Prostate gland (tissue), 2 donors: Measurements from ENCODE around the gene QSER1. TPM values are rescaled to one million over a fixed set of nuclear protein-coding genes. Genes with fewer than 3 reads are reported as not detected.

ENCODE experiments used
- DNase-seq: peaks from one replicate; pipeline ENCODE4 v3.0.0-alpha.2; 2019; ENCODE audit warnings: low spot score
- H3K27ac ChIP-seq, 2 donors: fragments of 200-600 bp; sonication (generic); 2 replicates each; pipeline ENCODE4 v1.5.1; 2017 to 2019
- H3K27me3 ChIP-seq: fragments of 200-600 bp; sonication (generic); replicated peaks from 2 replicates; pipeline ENCODE4 v1.5.1; 2019; ENCODE audit not compliant: insufficient read depth
- H3K36me3 ChIP-seq, 2 donors: fragments of 200-600 bp; sonication (generic); 1 replicate in 1 of 2; 2 replicates in 1 of 2; pipeline versions ENCODE4 v1.5.1 to v1.8.1; 2017 to 2019
- H3K4me1 ChIP-seq: fragments of 200-600 bp; sonication (generic); replicated peaks from 2 replicates; pipeline ENCODE4 v1.5.1; 2019
- H3K4me3 ChIP-seq, 2 donors: fragments of 200-600 bp; sonication (generic); 2 replicates each; pipeline ENCODE4 v1.5.1; 2017 to 2019
- H3K9me3 ChIP-seq: fragments of 200-600 bp; sonication (generic); 2 replicates; pipeline ENCODE4 v1.5.1; 2017
- POLR2A ChIP-seq: fragments of 450-650 bp; IDR thresholded peaks from one replicate; pipeline ENCODE4 v1.6.1; 2016; ENCODE audit warnings: antibody characterized with exemption, mild to moderate bottlenecking
- POLR2AphosphoS5 ChIP-seq: sonication (generic); formaldehyde crosslinking; IDR thresholded peaks from one replicate; pipeline ENCODE4 v1.6.1; 2017; ENCODE audit warnings: antibody characterized with exemption
- WGBS: methylation state at CpG from one replicate; pipeline ENCODE4 v1.1.5; 2018; 5-methylcytosine and 5-hydroxymethylcytosine counted together
- intact Hi-C: fragments of 100-400 bp; cut with DNase I; formaldehyde crosslinking; loops from one replicate; pipeline ENCODE4 v1.14.2; 2022
- total RNA-seq, 2 donors: library from RNA; depleted of rRNA; stranded (reverse); fragments of >200 nt; gene quantifications; one replicate each; pipeline ENCODE4 v1.1.0, GENCODE V29; 2016
- TF ChIP-seq, protein P1 (sequence below), 4 experiments: fragments of 200-600 bp in 2 of 4; fragments of 450-650 bp in 2 of 4; sonication (generic) in 2 of 4; IDR thresholded peaks; 1 replicate in 3 of 4; 2 replicates in 1 of 4; pipeline ENCODE4 v1.5.1; 2016 to 2019; ENCODE audit warnings: antibody characterized with exemption in 4 of 4, mild to moderate bottlenecking in 2 of 4, moderate library complexity in 2 of 4

QSER1 gene
- total RNA-seq, 2 donors from 2014 or later = 15.8 to 25.5 TPM

DNA sequence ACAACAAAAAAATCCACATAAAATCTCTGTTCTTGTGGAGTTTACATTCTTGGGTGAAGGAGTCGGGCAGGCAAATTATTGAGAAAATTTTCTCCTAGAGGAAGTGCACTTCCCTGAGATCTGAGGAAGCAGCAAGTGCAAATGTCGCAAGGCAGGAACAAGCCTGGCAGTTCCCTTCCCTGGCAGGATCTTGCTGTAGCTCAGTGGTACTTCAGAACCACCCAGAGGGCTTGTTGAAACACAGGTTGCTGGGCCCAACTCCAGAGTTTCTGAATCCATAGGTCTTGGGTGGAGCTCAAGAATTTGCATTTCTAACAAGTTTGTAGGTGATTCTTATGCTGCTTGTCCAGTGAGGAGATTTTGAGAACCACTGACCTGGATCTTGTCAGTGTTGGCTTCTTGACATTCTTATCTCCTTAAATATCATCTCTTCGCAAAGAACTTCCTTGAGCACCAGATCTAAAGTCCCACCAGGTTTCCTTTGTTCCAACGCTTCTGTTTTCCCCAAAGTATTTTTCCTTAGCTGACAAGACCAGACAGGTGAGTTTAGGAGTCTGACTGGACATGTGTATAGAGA lies 9.6 kb downstream of the QSER1 start:
- TF ChIP-seq, protein P1, sequence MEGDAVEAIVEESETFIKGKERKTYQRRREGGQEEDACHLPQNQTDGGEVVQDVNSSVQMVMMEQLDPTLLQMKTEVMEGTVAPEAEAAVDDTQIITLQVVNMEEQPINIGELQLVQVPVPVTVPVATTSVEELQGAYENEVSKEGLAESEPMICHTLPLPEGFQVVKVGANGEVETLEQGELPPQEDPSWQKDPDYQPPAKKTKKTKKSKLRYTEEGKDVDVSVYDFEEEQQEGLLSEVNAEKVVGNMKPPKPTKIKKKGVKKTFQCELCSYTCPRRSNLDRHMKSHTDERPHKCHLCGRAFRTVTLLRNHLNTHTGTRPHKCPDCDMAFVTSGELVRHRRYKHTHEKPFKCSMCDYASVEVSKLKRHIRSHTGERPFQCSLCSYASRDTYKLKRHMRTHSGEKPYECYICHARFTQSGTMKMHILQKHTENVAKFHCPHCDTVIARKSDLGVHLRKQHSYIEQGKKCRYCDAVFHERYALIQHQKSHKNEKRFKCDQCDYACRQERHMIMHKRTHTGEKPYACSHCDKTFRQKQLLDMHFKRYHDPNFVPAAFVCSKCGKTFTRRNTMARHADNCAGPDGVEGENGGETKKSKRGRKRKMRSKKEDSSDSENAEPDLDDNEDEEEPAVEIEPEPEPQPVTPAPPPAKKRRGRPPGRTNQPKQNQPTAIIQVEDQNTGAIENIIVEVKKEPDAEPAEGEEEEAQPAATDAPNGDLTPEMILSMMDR (IDR thresholded peaks at IDR 0.05) = no peak
- TF ChIP-seq POLR2A = no peak
- H3K9me3 ChIP-seq = no peaks in the 10 kb centered on the region
- DNase-seq = no peak
- 44% methylated on average over 4 of the region's 4 CpGs for WGBS
- no peaks in the 10 kb centered on the region for H3K36me3 ChIP-seq
- intact Hi-C loops = no loop called here
- H3K27ac ChIP-seq = no peak overlapping the region
- H3K4me1 ChIP-seq = no peaks in the 10 kb centered on the region
- H3K4me3 ChIP-seq = no peak overlapping the region
- H3K27me3 ChIP-seq = no peaks in the 10 kb centered on the region

DNA sequence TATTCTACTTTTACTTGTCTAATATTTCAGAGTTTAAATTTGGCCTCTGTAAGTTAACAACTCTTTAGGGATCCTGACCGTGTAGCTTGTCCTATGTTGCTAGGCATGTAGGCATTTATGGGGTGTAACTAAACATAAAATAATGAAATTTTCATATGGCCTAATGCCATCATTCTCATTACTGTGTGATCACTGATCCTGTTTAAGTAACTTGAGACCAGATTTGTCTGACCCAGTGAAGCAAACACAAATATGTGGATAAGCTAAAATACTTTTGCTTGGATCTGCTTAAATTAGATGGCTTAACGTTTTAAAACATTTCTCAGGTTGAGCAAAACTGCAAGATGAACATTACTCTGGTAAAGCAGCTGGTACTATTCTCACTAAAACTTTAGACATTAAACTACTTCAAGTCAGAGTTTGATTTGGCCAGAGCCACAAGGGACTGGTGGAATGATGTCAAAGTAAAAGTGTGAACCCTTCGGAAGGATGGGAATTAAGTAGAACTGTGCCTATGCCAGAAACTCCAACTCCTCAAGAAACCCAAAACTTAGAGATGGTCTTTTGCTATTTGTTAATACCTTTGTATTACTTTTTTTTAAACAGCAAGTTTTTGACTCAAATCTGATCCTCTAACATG lies 12.5 kb downstream of the QSER1 start:
- no peaks in the 10 kb centered on the region for H3K9me3 ChIP-seq
- DNase-seq = no peak
- intact Hi-C loops = no loop called here
- no peaks in the 10 kb centered on the region for H3K4me1 ChIP-seq
- H3K36me3 ChIP-seq = no peaks in the 10 kb centered on the region
- no peak overlapping the region for H3K4me3 ChIP-seq
- 29% methylated on average over 3 of the region's 3 CpGs for WGBS
- TF ChIP-seq POLR2A (no peak), POLR2AphosphoS5 (no peak)
- TF ChIP-seq, protein P1 (IDR thresholded peaks at IDR 0.05) = no peak
- no peak overlapping the region for H3K27ac ChIP-seq
- no peaks in the 10 kb centered on the region for H3K27me3 ChIP-seq

DNA sequence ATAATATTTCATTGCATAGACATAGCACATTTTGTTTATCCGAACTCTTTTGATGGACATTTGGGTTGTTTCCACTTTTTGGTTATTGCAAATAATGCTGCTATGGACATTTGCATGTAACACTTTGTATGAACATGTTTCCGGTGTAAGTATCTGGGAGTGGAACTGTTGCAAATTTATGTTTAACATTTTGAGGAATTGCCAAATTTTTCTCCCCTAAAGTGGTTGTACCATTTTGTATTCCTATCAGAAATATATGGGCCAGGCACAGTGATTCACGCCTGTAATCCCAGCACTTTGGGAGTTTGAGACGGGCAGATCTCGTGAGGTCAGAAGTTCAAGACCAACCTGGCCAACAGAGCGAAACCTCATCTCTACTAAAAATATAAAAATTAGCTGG lies 16.0 kb downstream of the QSER1 start:
- Histone ChIP-seq H3K4me3 (no peak overlapping the region), H3K27me3 (no peaks in the 10 kb centered on the region), H3K9me3 (no peaks in the 10 kb centered on the region), H3K36me3 (no peaks in the 10 kb centered on the region), H3K4me1 (no peaks in the 10 kb centered on the region), H3K27ac (no peak overlapping the region)
- intact Hi-C loops = no loop called here
- WGBS = 94% methylated on average over 6 of the region's 6 CpGs
- no peak for DNase-seq
- no peak for TF ChIP-seq POLR2A
- TF ChIP-seq, protein P1 (IDR thresholded peaks at IDR 0.05) = no peak
- no peak for TF ChIP-seq POLR2AphosphoS5

DNA sequence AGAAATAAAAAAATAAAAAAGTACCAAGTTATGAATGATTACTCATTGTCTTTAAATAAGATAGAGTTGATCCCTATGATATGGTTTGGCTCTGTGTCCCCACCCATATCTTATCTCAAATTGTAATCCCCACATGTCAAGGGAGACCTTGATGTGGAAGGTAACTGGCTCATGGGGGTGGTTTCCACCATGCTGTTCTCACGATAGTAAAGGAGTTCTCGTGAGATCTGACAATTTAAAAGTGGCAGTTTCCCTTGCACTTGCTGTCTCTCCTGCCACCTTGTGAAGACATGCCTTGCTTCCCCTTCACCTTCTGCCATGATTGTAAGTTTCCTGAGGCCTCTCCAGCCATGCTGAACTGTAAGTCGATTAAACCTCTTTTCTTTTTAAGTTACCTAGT lies 18.8 kb downstream of the QSER1 start:
- Histone ChIP-seq H3K27ac (no peak overlapping the region), H3K4me3 (no peak overlapping the region), H3K36me3 (no peaks in the 10 kb centered on the region), H3K4me1 (no peaks in the 10 kb centered on the region), H3K9me3 (no peaks in the 10 kb centered on the region), H3K27me3 (no peaks in the 10 kb centered on the region)
- intact Hi-C loops = no loop called here
- 93% methylated on average over 3 of the region's 3 CpGs for WGBS
- DNase-seq = no peak
- TF ChIP-seq POLR2AphosphoS5 (no peak), POLR2A (no peak)
- TF ChIP-seq, protein P1 (IDR thresholded peaks at IDR 0.05) = no peak

DNA sequence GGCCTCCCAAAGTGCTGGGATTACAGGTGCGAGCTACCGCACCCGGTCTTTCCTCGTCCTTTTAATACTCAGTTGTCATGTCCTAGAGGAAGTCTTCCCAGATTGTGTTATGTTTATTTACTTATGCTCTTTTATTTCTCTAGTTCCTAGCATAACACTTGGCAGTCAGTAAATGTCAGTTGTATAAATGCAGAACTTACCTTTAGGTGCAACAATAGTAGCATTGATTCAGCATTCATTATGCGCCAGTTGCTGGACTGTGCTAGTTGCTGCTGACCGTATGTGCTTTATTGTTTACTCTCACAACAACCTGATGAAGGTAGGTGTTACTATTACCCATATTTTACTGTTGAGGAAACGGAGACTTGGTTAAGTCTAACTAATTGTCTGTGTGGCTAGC lies 20.8 kb downstream of the QSER1 start:
- WGBS = 61% methylated on average over 7 of the region's 7 CpGs
- H3K27ac ChIP-seq = no peak overlapping the region
- no peaks in the 10 kb centered on the region for H3K27me3 ChIP-seq
- no peaks in the 10 kb centered on the region for H3K4me1 ChIP-seq
- H3K36me3 ChIP-seq = no peaks in the 10 kb centered on the region
- intact Hi-C loops = no loop called here
- TF ChIP-seq POLR2AphosphoS5 = peak; percentile 69
- TF ChIP-seq, protein P1 (IDR thresholded peaks at IDR 0.05) = no peak
- H3K9me3 ChIP-seq = no peaks in the 10 kb centered on the region
- H3K4me3 ChIP-seq = no peak overlapping the region
- no peak for DNase-seq
